NCI-H82 (cell line): ENCODE results near the gene DAPK2.

Experiments used
- DNase-seq: peaks from one replicate; lab custom pipeline; 2025; lab: John Stamatoyannopoulos, UW

DAPK2 gene

DNA sequence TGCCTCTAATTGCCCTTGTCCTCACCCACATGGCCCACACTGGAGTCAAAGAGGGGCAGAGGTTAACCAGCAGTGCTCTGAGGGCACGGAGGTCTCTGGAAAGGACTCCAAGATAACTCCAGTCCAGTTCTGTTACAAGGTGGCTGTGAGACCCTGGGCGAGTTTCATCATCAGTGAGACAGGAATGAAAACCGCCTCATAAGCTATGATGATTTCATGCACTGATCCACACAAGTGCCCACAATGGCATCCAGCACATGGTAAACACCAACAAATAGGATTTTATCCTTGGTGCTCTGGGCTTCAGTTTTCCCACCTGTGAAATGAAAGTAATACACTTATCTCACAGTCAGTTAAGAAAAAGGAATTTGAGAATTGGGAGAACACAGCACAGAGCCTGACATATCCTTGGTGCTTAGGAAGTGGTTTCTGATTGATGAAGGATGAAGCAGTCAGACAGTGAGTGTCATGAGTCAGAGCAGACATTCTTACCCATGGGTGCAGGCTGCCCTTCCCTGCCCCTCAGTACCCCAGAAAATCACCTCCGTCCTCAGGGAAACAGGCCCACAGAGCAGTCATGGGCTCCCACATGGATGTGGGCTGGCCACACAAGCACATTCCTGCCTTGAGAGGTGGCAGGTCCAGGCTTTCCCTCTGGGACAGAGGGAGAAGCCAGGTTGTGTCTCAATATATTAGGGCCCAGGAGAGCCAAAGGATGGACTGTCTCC lies 48.4 kb downstream of the DAPK2 start:
- DNase-seq: no peak

DNA sequence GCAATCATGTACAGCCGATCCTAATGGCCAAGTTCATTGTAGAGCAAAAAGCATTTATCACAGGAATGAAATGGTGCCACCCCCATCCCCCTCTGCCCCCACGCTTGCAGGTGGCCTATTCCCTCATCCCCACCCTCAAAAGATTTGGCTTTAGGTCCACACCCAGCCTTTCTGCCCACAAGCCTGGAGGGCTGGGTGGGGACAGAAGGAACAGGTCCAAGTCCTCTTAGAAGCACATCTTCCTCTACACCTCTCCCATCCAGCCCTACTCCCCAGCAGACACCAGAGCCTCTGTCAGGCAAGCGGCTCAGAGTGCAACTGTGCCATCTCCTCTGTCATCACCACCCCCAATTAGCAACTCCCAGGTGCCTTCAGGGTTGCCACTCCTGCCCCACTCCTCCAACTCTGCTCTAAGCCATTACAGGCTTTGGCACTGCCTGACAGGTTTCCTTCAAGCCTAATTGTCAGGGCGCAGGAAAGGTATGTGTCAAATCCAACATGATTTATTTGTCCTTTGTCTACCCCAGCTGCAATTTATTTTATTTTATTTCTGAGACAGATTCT lies 49.4 kb downstream of the DAPK2 start:
- DNase-seq: no peak

DNA sequence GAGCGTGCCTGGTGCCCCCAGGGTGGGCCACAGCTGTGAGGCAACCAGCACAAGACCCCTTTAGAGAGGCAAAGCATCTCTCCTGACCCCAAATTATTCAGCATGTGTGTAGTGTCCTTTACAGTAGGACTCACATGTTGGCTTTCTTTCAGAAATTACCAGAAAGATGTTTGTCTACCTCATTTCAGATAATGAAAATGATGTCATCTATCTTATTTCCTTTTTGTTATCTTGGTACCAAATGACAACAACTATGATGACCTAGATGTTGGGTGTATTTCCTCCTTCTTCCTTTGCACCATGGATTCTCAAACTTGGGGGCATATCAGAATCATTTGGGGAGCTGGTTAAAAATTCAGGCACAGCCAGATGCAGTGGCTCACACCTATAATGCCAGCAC lies 50.5 kb downstream of the DAPK2 start:
- DNase-seq: no peak

DNA sequence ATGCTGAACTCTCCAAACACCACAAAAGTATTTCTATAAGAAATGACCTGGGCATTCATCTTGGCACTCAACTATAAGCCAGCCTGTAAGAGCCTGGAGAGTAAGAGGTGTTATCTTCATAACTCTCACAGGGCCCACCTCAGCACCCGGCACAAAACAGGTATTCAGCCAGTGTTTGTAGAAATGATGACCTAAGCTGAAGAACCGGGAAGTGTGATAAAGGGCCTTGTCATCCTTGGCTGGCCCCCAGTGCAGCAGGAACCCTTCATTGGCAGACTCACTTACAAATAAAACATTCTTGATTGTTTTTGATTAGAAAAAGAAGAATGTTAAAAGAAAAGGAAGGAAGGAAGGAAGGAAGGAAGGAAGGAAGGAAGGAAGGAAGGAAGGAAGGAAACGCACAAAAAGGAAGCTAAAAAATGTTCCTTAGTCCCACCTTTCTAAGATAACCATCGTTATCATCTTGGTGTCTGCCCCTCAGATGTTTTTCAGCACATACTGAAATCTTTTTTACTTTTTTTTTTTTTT lies 52.1 kb downstream of the DAPK2 start:
- no peak for DNase-seq

DNA sequence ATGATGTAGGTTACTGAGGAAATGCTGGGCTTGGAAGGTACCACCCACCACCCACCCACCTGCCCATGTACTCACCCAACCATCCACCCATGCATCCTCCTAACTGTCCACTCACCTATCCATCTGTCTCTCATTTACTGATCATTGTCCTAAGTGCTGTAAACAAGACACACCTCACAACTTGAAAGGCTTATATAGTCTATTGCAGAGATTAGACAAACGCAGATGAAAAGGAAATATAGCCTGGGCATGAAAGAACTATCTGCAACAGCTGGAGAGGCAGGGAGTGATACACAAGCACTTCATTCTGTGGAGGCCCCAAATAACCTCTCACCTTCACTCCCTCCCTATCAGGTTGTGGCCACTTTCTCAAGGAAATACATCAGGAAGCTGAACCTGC lies 54.0 kb downstream of the DAPK2 start:
- no peak for DNase-seq

DNA sequence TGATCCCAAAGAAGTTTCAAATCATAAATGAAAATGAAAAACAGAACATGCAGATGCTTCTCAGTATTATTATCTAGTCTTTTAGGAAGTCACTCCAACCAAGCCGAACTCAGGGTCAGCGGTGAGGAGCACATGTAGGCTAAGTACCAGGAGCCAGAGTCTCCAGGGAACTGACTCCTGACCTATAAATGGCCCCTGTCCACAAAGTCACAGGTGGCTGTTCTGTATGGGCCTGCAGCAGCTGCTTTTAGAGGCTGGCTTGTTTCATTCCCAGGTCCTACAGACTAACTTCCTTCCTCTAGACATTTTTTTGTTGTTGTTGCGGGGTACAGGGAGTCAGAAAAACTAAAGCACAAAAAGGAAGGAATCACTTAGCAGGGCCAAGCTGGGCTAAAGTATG lies 54.6 kb downstream of the DAPK2 start:
- DNase-seq: no peak

DNA sequence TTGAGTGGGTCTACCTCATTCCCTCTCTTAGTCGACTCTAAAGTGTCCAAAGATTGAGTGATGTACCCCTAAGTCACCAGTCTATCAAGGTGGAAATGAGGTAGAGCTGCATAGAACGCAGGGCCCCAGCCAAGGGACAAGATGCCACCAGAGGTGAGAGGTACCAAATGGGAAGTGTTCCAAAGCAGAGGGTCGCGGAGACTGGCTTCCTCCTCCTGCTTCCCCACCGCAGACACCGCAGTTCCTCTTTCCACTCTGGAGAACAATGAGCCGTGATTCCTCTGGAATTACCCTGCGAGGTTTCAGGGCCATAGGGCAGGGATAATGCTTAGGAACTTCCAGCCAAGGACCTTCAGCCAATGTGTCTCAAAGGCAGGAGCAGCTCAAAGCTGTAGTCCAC lies 55.8 kb downstream of the DAPK2 start:
- no peak for DNase-seq

DNA sequence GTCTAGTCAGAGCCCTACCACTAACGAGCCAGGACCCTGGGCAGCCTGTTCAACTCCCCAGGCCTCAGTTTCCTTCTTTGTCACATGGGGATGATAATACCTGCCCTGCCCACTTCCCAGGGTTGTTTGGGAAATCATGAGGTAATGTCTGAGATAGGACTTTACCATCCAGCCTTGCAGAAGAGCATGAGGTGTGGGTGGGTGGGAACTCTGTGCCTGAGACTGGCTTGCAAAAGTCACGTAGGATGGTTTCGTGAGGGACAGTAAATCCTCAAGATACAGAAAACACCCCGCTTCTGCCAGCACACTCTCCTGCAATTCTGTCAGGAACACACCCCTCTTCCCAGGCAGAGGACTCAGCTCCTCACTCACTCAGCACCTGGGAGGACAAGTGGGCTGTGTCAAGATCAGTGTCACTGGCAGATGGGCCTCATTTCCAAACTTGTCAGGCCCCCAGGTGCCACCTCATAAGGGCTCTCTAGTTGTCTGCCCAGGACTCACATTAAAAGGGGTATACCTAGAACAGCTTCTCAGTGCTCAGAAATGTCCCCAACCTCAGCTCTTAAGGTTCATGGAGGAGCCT lies 58.4 kb downstream of the DAPK2 start:
- DNase-seq: no peak

DNA sequence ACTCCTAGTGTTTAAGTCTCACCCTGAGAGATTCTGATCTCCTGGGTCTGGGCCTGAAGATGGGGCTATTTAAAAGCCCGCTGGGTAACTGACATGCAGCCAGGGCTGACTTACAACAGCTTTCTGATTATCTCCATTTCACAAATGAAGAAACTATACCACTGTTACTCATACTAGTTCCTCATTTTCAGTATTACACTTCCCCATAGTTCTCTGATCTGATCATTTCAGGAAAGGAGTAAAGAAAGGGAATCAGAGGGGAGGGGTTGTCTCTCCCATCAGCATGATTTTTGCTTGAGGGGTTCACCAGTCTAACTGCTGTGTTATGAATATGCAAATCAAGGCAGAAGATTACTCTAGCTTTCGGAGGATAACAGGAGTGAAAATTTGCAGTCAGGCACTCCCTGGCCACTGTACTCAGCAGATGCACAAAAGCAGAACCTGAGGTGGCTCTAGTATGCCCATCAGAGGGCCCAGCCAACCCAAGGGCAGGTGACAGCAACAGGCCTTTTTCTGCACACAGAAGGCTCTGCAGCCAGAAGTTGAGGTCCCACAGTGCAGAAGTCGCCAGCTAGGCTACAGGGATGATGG lies 59.4 kb downstream of the DAPK2 start:
- DNase-seq: no peak

DNA sequence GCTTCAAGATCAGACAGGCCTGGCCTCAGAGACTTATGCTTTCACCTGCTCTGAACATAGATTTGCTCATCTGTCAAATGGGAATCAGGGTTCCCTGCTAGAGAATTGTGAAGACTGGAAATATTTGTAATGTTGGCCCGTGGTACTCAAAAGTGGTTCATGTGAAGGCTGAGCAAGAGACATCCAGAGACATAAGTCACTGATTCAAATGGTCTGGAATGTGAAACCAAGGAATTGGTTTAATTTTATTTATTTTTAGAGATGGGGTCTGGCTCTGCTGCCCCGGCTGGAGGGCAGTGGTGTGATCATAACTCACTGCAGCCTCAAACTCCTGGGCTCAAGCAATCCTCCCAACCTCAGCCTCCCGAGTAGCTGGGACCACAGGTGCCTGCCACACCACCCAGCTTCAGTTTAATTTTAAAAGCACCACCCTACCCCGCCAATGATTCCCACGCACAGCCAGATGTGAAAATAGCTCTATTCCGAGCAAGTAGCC lies 60.1 kb downstream of the DAPK2 start:
- DNase-seq: no peak

DNA sequence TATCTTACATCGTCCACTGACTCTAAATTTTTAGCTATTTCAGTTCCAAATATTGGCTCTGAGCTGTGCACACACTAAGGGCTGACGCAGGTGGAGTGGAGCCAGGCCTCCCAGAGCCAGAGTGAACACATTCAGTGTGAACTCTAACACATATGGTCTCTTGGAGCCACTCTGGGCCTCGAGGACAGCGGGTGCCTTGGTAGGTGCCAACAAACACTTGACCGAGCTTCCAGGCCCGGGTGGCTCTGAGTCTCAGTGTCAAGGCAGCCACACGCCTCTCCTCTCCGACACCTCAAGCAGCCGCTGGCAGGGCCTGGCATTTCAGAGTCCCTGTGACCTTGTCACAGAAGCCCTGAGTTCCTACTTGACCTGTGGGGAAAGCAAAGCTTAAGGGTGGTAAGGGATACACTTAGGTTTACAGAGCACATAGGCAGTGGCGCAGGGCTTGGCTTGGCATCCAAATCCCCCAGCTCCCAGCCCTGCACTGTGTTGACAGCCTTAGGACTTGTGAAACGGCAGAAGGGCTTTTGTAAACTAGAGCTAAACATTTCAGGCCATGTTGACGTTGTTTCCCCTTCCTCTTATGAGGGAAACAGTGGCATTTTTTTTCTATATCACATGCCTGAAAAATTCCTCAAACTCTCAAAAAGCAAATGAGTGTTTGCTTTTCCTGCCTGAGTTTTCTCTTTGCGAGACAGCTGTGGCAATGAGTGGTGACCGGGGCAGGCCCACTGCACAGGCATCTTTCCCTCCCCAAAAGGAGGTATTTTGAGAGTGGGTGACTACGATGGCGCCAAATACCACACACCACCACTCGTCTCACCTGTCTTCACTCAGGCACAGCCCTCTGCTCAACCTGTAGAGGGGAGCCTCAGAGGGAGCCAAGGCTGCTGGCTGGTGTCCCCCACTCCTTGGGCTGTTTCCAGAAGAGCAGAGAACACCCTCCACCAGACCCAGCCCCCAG lies 60.8 kb downstream of the DAPK2 start:
- no peak for DNase-seq

DNA sequence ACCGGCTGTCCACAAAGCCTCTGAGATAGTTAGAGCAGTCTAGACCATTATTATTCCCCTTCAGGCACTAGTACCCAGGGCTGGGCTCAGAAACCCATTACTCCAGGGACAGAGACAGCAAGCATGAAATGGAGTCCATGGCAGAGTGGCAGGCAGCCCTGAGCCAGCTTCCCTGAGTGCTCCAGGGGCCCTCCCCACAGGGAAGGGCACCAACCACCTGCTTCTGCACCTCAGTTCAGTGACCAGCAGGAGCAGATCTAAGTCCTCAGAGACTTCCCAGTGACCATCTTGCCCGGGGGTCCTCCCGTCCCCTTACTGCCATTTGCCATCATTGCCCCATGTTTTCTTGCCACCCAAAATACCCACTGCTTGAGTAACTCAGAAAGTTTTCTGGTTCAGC lies 62.0 kb downstream of the DAPK2 start:
- no peak for DNase-seq

DNA sequence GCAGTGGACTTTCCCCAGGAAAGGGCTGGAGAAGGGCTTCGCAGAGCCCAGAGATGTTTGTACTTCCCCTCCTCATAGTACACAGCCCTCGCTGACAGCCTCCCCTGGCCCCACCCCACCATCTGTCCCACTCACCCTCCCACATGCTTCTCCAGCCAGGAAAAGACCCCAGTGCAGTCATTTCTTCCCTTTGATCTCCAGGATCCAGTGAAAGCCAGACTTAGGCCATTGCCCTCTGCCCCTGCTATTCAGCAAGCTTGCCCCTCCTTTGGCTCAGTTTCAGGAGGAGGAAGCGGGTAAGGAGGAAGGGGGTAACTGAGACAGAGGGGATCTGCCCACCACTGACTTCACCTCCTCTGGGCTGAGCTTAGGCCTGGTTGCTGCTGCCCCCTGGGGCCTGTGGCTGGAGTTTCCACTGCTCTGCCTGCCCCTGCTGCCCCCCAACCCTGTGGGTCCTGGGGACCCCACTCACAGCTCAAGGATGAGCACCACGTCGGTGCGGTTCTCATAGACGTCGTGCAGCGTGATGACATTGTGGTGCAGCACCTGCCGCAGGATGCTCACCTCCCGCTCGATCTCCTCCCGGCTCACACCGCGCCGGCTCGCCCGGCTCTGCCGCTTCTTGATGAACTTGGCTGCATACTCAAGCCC lies 63.1 kb downstream of the DAPK2 start:
- peak; percentile 84 for DNase-seq

DNA sequence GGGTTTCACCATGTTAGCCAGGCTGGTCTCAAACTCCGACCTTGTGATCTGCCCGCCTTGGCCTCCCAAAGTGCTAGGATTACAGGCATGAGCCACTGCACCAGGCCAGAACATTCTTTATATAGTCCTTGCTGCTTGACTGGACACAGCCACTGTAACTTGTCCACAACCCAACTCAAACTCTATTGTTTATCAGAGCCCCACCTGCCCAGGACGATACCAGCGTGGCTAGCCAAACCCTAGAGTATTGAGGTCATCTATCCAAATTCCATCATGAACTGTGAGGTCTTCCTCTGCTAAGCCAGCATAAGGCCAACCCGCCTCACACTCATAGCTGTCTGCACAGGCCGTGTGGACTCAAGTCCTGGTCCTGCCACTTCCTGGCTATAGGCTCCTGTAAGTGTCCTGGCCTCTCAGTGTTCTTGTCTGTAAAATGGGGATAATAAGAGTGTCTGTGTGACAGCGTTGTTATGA lies 63.9 kb downstream of the DAPK2 start:
- DNase-seq: peak; percentile 19

DNA sequence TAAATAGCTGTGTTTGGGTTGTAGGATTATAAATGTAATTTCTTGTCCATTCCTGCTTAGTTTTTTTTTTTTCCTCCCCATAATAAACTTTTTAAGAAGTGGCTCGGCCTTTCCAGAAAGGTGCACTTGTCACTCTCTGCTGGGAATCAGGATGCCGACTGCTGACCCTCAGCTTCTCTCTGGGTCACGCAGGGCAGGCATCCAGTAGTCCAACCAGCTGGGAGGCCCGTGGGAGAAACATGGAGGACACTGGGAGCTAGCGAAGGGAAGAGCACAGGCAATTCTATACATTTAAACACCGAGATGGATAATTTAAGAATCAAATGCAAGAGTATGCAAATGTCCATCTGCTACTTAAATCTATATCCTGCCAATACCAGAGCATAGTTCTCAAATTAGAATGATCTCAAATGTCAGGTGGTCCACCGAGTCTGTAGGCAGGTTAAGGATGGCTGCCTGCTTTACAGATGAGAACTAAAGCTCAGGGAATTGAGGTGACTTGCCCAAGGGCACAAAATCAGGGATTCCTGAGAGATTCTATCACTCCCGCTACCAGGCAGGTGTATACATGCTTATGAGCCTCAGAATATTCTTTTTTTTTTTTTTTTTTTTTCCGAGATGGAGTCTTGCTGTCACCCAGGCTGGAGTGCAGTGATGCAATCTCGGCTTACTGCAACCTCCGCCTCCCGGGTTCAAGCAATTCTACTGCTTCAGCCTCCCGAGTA lies 64.5 kb downstream of the DAPK2 start:
- DNase-seq: no peak

DNA sequence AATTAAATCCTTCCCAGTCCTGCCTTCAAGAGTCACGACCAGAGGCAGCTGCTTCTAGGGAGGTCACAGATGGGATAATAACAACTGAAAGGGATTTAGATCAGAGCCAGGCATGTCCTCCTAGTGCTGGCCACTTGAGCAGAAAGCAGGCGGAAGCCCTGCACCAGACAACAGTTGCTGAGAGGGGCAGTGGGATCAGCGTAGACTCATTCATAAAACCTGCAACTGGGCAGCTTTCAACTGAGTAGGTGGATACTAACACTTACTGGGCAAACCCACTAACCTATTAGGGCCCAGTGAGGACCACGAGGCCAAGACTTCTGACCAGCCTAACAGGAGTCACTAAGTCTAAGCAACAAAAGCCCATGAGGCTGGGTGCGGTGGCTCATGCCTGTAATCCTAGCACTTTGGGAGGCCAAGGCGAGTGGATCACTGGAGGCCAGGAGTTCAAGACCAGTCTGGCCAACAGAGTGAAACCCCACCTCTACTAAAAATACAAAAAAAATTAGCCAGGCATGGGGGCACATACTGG lies 67.0 kb downstream of the DAPK2 start:
- peak; percentile 73 for DNase-seq

DNA sequence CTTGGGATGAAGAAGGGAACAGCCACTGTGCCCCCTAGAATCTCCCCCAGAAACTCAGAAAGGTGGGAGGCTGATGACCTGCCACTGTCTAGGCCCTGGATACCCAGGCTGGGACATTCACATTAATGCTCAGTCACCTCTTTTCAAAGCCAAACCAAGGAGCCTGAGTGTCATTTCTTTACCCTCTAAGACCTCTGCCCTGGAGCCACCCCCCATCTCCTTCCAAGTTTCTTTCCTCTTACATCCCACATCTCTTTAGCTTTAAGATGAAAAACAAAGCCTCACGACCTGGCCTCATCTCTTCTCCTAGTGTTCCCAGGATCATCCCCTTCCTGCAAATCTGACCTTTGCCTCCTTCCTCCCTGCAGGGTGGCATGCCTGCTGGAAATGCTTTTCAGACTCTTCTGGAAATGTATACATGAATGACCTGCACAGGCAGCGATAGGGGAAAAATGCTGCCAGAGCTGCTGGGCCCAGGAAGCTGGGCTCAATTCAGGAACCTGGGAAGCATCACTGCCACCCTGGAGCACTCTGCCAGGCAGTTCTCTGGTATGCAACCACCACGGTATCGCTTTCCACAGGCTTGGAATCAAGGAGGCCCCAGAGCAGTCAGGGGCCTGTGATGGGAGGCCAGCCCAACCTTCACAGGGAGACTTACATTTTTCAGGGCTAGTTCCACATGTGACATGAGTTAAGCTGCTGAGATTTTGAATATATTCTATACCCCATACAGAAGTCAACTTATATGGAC lies 67.6 kb downstream of the DAPK2 start:
- DNase-seq: no peak

DNA sequence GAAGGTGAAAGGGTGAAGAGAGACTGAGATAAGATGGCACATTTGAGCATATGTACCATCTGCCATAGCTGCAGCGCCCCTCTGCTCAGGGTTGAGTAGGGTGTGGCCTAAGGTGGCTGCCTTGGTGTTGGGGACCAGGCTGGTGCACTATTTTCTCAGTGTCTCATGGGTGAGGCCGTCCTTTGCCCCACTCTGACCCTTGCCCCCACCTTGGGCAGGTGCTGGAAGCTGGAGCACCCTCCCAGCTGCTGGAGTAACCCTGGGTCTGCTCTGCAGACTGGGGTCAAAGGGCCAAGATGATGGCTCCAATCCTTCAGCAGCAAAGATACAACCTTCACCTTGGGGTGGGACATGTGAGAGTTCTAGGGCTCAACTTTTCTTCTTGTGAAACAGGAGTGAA lies 69.2 kb downstream of the DAPK2 start:
- DNase-seq: no peak

DNA sequence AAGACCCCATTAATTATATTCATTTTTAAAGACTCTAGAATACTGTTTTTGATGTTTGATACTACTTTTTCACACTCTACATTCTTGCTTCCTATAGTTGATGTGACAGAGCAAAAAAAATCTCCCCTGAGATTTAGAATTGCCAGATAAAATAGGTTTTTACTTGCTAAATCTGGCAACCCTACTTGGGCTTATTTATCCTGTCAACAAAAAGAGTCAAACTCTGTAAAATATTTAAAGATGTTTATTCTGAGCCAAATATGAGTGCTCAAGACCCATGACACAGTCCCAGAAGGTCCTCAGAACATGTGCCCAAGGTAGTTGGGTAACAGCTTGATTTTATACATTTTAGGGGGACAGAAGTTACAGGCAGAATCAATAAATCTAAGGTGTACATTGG lies 72.3 kb downstream of the DAPK2 start:
- no peak for DNase-seq
